VCaP (cell line): ENCODE measurements around the gene RFPL3.

Source experiments
- H3K27ac ChIP-seq: fragments of 450-650 bp; 2 replicates; pipeline ENCODE4 v1.5.1; 2017
- CTCF ChIP-seq: fragments of 450-650 bp; conservative IDR thresholded peaks from 2 replicates; pipeline ENCODE4 v1.5.1; 2017; ENCODE audit warnings: mild to moderate bottlenecking, moderate library complexity

Gene RFPL3

GRCh38 chr22:32331918-32332725 is 25.5 kb upstream of the RFPL3 start:
- no peak for TF ChIP-seq CTCF

GRCh38 chr22:32333141-32333768 is 24.4 kb upstream of the RFPL3 start:
- no peak for TF ChIP-seq CTCF
- no peak overlapping the region for H3K27ac ChIP-seq

More at GRCh38 chr22:32331918-32332725, 25.5 kb upstream of the RFPL3 start:
- H3K27ac ChIP-seq, result no peak overlapping the region

GRCh38 chr22:32333769-32334659 is 23.7 kb upstream of the RFPL3 start:
- no peak overlapping the region for H3K27ac ChIP-seq
- no peak for TF ChIP-seq CTCF

- TF ChIP-seq CTCF, result no peak
- H3K27ac ChIP-seq, result no peak overlapping the region
These were observed 22.9 kb upstream of the RFPL3 start for GRCh38 chr22:32334660-32335365.

GRCh38 chr22:32335471-32335870 is 22.2 kb upstream of the RFPL3 start:
- no peak overlapping the region for H3K27ac ChIP-seq
- no peak for TF ChIP-seq CTCF

GRCh38 chr22:32336121-32336603 is 21.5 kb upstream of the RFPL3 start:
- TF ChIP-seq CTCF, result no peak
- H3K27ac ChIP-seq, result no peak overlapping the region
